ENCODE results near the gene RIMKLA. TPM values are rescaled to one million over a fixed set of nuclear protein-coding genes. Genes with fewer than 3 reads are reported as not detected.

Gene RIMKLA
- under 0.01 and 0.06 TPM in 2 replicates for total RNA-seq

DNA sequence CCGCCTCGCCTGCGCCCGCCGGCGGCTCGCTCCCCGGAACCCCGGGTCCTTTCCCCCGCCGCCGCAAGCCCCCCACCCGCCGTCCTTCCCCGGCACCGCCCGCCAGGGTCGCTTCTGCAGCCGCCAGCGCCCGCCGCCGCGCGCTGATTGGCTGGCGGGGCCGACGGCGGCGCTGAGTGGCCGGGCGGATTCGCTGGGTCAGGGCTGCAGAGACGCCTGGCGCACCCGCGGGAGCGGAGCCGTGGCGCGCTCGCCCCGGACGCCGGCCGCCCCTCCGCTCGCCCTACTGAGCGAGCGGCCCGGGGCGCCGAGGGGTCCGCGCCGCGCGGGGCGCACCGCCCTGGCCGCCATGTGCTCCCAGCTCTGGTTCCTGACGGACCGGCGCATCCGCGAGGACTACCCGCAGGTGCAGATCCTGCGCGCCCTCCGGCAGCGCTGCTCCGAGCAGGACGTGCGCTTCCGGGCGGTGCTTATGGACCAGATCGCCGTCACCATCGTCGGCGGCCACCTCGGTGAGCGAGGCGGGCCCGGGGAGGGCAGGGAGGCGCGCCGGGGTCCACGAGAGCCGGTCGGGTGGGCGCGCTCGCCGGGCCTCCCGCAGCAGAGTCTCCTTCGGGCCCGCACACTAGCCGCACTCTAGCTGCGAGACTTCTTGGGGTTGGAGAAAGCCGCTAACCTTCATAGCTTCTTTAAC lies at the start of gene RIMKLA:
Gene RIMKLA (plus strand): TSS at position 207 of the 694 bp plus-strand sequence. CDS start 143 bp downstream, at position 350.

GRCh38 chr1:42335050-42335808 lies 45.4 kb upstream of the RIMKLA start, which contains the start of gene FOXJ3:
FOXJ3 (minus strand) TSS chr1:42335235; CDS start chr1:42311093, 24,142 bp downstream.

DNA sequence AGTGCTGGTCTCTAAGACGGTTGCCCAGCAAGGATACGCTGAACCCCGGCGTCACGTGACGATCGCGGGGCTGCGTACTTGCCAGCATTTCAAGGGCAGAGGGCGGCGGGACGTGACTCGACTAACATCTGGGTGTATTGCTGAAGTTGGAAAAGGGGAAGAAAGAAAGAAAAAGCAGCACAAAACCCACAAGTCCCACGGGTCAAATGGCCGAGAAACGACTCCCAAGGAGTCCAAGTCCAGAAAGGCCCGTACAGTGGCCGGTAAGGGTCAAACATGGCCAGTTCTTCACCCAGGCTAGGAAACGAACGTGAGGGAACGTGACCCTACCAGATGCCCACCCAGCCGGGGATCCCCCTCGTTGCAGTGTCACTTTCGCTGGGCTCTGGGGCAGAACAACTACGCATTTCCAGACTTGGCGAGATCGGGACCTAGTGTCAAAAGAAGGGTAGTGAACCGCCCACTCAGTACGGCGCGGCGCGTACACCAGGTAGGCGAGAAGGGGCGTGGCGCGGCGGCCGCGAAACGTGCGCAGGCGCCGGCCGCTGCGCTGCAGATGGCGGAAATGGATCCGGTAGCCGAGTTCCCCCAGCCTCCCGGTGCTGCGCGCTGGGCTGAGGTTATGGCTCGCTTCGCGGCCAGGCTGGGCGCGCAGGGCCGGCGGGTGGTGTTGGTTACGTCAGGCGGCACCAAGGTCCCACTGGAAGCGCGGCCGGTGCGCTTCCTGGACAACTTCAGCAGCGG lies 75.6 kb downstream of the RIMKLA start, which contains the start of the genes PPCS and ZMYND12:
Gene PPCS (plus strand): TSS at position 534 of the 744 bp plus-strand sequence. CDS start 23 bp downstream, at position 557.
Gene ZMYND12 (minus strand): TSS at position 13 of the 744 bp plus-strand sequence. CDS start 25 bp downstream, outside the sequence.

DNA sequence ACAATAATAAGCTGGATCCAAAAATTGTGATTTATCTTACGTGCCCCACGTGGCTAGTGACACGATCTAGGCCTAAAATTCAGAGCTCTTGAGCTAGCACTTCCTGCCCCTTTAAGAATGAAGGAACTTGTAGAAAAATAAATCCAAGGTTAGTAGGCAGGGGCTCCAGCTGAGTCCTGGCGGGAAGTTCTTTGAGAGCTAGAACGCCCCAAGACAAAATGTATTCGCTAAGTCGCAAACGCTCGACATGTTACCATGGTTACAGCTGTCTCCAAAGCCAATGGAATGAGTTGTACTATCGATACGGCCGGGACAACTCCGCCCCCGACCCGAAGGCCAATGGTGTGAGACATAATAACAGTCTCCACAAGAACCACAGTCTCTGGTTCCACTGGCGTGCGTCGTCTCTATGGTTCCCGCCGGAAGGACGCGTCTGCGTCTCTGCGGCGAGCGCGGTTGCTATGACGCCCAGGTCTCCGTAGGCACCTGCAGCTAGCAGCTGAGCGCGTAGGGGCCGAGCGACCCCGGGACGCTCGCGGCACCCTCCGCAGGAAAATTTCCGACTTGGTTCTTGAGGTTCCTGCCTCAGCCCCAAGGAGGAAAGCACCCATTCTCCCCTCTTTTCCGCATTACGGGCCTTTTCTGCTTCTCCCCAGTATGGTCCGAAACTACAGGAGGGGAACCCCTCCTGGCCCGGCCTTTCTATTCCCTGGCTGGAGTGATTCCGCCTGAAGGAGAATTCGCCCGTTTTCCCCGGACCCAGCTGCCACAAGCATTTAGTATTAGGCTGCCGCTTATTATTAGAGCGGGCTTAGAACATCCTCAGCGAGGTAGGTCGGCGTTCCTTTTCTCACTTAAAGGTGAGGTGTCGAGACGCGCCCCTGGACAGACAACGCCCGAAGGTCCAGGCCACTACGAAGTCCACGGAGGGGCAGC lies 82.5 kb downstream of the RIMKLA start, which contains the start of gene CCDC30:
Gene CCDC30 (plus strand): TSS at position 459 of the 936 bp plus-strand sequence. CDS start 17,266 bp downstream, outside the sequence.

Other genes with a start within 250 kb of the RIMKLA start
- not detected in 2 replicates for gene GUCA2B, start 227.4 kb upstream of the RIMKLA start, total RNA-seq
- gene GUCA2A, start 216.0 kb upstream of the RIMKLA start, total RNA-seq: not detected in 2 replicates
- 13.4 and 41.2 TPM in 2 replicates for gene FOXJ3, start 45.6 kb upstream of the RIMKLA start, total RNA-seq
- 0.32 and 0.63 TPM in 2 replicates for gene ZMYND12, start 75.2 kb downstream of the RIMKLA start, total RNA-seq
- 18.6 and 24.1 TPM in 2 replicates for gene PPCS, start 75.8 kb downstream of the RIMKLA start, total RNA-seq
- gene CCDC30, start 82.5 kb downstream of the RIMKLA start, total RNA-seq: 0.32 and 1.1 TPM in 2 replicates

Data from bladder microvascular endothelial cell (primary cell).